GM18502 (cell line): ENCODE measurements around the gene CPAMD8.

Source experiments
- ATAC-seq: cut with Tn5 transposase; IDR thresholded peaks from one replicate; pipeline ENCODE4 v1.9.1; 2021; ENCODE audit warnings: mild to moderate bottlenecking; ENCODE audit not compliant: unreplicated experiment, poor library complexity

Gene CPAMD8

GRCh38 chr19:16896146-16897028 lies 130.2 kb downstream of the CPAMD8 start:
- ATAC-seq, result peak; percentile 38

- no peak for ATAC-seq
Measured at GRCh38 chr19:16895467-16896145, 131.0 kb downstream of the CPAMD8 start.

DNA sequence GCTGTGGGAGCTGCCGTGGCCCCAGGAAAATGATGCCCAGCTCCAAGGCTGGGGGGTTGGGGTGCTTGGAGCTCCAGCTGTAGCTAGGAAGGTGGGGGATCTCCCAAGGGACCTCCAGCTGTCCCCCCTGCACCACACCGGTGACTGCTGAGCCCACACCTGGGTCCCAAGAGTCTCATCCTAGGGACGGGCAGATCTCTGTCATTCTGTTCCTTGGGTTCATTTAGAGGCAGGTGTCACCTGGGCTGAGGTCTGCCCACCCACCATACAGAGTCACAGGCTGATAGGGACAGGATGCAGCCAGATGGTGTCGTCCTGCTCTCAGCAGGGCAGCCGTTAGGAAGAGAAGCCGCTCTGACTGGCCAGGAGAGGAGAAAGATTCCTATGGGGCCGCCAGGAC lies 132.5 kb downstream of the CPAMD8 start:
- no peak for ATAC-seq

- ATAC-seq, result no peak
Measured at GRCh38 chr19:16893686-16893989, 133.0 kb downstream of the CPAMD8 start.

DNA sequence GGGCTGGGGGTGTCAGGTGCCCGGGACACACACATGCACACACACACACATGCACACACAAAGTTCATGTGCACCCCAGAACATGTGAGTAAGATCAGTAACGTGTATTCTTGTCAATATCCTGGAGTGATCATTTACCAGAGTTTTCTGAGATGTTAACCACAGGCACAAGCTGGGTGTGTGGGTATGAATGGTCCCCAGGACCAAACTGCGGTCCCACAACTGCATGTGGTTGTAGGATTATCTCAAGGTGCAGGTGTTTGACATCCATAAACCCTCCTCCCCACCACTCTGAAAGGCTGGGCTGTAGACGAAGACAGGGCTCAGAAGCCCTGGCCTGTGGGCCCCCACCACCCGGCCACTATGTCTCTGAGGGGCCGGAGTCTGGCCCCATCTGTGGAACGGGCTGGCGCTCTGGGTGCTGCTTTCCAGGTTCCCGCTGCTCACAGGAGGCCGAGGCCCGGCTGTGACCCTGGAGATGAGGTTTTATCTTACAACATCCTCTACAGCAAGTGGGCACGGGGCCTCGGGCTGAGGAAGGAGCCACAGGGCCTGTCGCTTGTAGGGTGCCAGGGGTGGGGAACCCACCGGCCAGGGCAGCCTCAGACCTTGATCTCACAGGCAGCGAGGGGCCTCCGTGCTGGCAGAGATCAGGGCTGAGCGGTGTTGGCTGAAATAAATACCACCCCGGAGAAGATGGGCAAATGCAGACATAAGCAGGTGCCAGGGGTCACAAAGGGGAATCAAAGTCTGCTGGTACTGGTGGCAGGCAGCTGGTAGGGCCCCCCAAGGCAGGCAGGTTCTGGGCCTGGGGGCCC lies 133.5 kb downstream of the CPAMD8 start:
- ATAC-seq, result no peak

- no peak for ATAC-seq
Measured at GRCh38 chr19:16892436-16892835, 134.2 kb downstream of the CPAMD8 start.

- ATAC-seq, result no peak
Measured at GRCh38 chr19:16891696-16892382, 134.8 kb downstream of the CPAMD8 start.

DNA sequence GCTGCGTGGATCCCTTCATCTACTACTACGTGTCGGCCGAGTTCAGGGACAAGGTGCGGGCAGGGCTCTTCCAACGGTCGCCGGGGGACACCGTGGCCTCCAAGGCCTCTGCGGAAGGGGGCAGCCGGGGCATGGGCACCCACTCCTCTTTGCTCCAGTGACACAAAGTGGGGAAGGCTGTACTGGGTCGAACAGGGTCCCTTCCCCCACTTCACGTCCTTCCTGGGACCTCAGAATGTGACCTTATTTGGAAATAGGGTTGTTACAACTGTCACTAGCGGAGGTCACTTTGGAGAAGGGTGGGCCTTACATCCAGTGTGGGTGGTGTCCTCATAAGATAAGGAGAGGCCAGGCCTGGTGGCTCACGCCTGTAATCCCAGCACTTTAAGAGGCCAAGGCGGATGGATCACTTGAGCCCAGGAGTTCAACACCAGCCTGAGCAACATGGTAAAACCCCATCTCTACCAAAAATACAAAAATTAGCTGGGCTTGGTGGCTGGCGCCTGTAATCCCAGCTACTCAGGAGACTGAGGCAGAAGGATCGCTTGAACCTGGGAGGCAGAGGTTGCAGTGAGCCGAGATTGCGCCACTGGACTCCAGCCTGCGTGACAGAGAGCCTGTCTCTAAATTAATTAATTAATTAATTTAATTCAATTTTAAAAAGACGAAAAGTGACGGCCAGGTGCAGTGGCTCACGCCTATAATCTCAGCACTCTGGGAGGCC lies 136.0 kb downstream of the CPAMD8 start:
- ATAC-seq, result no peak

DNA sequence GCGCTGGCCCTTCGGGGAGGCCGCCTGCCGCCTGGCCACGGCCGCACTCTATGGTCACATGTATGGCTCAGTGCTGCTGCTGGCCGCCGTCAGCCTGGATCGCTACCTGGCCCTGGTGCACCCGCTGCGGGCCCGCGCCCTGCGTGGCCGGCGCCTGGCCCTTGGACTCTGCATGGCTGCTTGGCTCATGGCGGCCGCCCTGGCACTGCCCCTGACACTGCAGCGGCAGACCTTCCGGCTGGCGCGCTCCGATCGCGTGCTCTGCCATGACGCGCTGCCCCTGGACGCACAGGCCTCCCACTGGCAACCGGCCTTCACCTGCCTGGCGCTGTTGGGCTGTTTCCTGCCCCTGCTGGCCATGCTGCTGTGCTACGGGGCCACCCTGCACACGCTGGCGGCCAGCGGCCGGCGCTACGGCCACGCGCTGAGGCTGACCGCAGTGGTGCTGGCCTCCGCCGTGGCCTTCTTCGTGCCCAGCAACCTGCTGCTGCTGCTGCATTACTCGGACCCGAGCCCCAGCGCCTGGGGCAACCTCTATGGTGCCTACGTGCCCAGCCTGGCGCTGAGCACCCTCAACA lies 136.6 kb downstream of the CPAMD8 start:
- no peak for ATAC-seq

DNA sequence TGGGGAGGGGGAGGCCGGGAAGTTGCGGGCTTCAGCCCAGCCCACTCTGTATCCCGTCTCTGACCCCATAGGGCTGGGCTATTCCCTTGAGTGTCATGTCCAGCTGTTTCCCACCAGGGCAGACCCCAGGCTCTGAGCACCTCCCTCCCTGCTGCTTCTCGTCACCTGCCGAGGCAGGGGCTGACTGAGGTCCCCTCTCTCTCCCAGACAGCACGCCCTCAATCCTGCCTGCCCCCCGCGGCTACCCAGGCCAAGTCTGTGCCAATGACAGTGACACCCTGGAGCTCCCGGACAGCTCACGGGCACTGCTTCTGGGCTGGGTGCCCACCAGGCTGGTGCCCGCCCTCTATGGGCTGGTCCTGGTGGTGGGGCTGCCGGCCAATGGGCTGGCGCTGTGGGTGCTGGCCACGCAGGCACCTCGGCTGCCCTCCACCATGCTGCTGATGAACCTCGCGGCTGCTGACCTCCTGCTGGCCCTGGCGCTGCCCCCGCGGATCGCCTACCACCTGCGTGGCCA lies 137.2 kb downstream of the CPAMD8 start:
- no peak for ATAC-seq

DNA sequence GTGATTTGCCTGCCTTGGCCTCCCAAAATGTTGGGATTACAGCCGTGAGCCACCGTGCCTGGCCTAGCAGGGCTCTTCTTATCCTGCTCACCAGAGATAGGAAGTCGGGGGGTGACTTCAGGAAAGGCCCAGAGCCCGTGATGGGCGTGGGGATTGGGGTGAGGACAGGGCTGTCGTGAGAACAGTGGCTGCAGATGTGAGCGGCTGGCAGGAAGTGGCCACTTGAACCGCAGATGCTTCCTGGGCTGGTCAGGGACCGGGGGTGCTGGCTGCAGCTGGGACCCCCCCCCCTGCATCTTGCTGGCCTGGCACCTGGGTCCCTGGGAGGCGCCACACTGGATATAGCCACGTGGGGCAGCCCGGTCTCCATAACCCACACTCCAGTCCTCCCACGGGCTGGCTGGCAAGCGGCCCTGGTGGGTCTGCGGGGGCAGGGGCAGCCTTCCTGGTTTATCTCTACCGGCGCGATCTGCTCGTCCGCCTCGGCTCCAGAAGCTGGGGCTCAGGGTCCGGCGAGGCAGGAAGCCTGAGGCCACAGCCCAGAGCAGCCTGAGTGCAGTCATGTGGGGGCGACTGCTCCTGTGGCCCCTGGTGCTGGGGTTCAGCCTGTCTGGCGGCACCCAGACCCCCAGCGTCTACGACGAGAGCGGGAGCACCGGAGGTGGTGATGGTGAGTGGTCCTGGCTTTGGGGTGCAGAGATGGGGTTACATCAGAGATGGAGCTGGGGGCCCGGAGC lies 137.8 kb downstream of the CPAMD8 start, which contains the start of gene F2RL3:
Gene F2RL3, plus strand, starts transcription at position 371 of the 737 bp plus-strand sequence. Its CDS starts 191 bp downstream, at position 562.
- ATAC-seq, result no peak

GRCh38 chr19:16887353-16888265 lies 139.0 kb downstream of the CPAMD8 start:
- no peak for ATAC-seq

DNA sequence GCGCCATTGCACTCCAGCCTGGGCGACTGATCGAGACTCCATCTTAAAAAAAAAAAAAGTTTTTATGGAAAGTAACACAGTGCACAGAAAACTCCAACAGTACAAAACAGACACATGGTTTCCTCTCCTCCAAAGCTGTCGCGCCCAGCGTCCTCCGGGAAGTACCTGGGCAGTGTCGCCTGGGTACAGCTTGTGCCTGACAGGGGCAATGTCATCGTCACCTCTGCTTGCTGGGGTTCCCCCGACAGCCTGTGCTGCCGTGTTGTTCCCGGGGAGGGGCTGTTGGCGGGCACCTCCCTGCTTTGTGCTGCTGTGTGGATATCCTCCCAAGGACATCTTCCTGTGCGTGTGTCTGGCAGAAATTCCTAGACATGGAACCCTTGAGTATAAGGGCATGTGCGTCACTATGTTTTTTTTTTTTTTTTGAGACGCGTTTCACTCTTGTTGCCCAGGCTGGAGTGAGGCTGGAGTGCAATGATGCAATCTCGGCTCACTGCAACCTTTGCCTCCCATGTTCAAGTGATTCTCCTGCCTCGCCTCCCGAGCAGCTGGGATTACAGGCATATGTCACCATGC lies 140.2 kb downstream of the CPAMD8 start:
- ATAC-seq, result no peak

DNA sequence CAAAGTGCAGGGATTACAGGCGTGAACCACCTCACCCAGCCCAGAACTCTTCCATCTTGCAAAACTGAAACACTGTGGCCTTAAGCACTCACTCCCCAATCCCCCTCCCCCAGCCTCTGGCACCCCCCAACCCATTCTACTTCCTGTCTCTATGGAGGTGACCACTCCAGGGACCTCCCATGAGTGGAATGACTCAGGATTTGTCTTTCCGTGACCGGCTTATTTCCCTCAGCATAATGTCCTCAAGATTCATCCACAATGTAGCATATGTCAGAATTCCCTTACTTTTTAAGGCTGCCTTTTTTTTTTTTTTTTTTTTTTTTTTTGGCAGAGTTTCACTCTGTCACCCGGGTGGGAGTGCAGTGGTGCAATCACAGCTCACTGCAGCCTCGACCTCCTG lies 141.4 kb downstream of the CPAMD8 start:
- no peak for ATAC-seq

DNA sequence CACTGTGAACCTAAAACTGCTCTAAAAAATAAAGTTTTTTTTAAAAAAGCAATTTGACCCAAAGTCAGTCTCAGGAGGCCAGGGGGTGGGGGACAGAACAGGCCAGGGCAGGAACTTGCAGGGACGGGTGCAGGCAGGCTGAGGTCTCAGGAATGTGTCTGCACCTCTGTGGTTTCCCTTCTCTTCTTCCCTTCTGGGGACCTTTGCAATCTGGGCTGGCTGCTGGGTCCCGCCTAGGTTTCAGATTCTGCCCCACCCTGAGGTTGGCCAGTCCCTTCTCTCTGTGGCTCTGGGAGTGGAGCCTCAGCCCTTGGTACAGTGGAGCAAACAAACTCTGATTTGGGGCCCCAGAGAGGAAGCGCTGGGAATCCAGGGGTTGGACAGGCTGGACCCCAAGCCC lies 143.1 kb downstream of the CPAMD8 start:
- no peak for ATAC-seq

- no peak for ATAC-seq
Measured at GRCh38 chr19:16882146-16882545, 144.5 kb downstream of the CPAMD8 start.

DNA sequence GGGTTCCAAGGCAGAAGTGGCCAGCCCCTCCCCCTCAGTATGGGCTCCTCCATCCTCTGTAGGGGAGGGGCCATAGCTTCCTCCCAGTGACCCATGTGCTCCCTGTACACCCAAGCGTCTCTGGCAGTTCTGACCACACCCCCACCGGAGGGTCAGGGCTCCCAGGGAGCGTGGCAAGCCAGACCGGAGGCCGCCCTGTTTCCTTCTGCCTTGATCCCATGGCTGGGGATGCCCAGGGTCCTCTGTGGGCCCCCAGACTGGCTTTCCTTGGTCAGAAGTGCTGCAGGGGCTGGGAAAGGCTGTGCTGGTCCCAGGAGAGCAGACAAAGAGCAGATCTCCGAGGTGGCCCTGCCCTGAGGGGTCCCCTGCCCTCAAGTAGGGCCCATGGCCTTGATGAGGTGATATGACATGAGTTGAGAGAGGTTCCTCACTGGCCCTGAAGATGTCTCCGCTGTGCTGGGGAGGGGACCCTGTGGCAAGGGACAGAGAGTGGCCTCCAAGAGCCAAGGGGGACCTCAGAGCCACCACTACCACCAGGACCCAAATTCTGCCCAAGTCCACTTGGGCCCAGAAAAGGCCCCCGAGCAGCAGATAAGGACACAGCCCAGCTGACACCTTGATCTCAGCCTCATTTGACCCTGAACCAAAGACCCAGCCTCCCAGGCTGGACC lies 145.6 kb downstream of the CPAMD8 start:
- no peak for ATAC-seq
